H1 (cell line): ENCODE results near the gene SLX9. TPM values are rescaled to one million over a fixed set of nuclear protein-coding genes. Genes with fewer than 3 reads are reported as not detected.

Source experiments
- BCL11A ChIP-seq, 2 experiments: IDR thresholded peaks; one replicate each; pipeline ENCODE4 v1.6.1; 2011; ENCODE audit warnings: low read depth in 2 of 2, low read length in 2 of 2, mild to moderate bottlenecking in 2 of 2
- NRF1 ChIP-seq: IDR thresholded peaks from 2 replicates; pipeline ENCODE4 v1.6.1; 2011; ENCODE audit warnings: mild to moderate bottlenecking, low read depth, low read length, improper control_type of control experiment
- RBBP5 ChIP-seq: IDR thresholded peaks from 2 replicates; pipeline ENCODE4 v1.7.1; 2012; ENCODE audit warnings: low read depth, mild to moderate bottlenecking, inconsistent platforms, low read length, moderate library complexity, borderline replicate concordance
- RNF2 ChIP-seq: fragments of 200-900, 300-1000 bp; sonication (generic); IDR thresholded peaks from 2 replicates; pipeline ENCODE4 v1.7.1; 2016; ENCODE audit warnings: borderline replicate concordance, low read depth, mild to moderate bottlenecking, antibody characterized with exemption, low read length; ENCODE audit not compliant: poor library complexity, severe bottlenecking; ENCODE audit errors: missing control alignments
- SIN3A ChIP-seq, 2 experiments: IDR thresholded peaks in 1 of 2; conservative IDR thresholded peaks in 1 of 2; 2 replicates each; pipeline ENCODE4 v1.6.1; 2011 to 2012; ENCODE audit warnings: low read length in 2 of 2, improper control_type of control experiment in 1 of 2, low read depth in 1 of 2, mild to moderate bottlenecking in 1 of 2
- TAF7 ChIP-seq: optimal IDR thresholded peaks from 2 replicates; pipeline ENCODE3; 2011; ENCODE audit warnings: low read depth, mild to moderate bottlenecking, inconsistent platforms, low read length, moderate library complexity, borderline replicate concordance
- polyA plus RNA-seq, 7 experiments: library from polyadenylated mRNA; depleted of rRNA in 3 of 7; stranded (reverse) in 5 of 7; unstranded in 2 of 7; fragments of >200 nt in 5 of 7; fragments of 200-250 nt in 2 of 7; gene quantifications; 1 replicate in 5 of 7; 2 replicates in 1 of 7; 4 replicates in 1 of 7; pipeline versions ENCODE4 v1.2.1 to v1.2.3, GENCODE V29; 2011 to 2013; ENCODE audit warnings: missing spikeins in 2 of 7, mixed read lengths in 2 of 7
- total RNA-seq: library from RNA; stranded (reverse); fragmentation: NEBNext Ultra II Directional; extraction: Animal tissue kit (Norgen Biotek cat#: 25700); gene quantifications from 2 replicates; pipeline ENCODE4 v1.2.1, GENCODE V29; 2021
- TF ChIP-seq, protein P1 (sequence below): IDR thresholded peaks from 2 replicates; pipeline ENCODE4 v1.6.1; 2012; ENCODE audit warnings: low read length, inconsistent platforms

Gene SLX9
- total and polyA plus RNA-seq, 2 of the 8 experiments (the other 6 are each of a cell fraction or from before 2014, with no cell fraction given) = 17.7 to 57.3 TPM

DNA sequence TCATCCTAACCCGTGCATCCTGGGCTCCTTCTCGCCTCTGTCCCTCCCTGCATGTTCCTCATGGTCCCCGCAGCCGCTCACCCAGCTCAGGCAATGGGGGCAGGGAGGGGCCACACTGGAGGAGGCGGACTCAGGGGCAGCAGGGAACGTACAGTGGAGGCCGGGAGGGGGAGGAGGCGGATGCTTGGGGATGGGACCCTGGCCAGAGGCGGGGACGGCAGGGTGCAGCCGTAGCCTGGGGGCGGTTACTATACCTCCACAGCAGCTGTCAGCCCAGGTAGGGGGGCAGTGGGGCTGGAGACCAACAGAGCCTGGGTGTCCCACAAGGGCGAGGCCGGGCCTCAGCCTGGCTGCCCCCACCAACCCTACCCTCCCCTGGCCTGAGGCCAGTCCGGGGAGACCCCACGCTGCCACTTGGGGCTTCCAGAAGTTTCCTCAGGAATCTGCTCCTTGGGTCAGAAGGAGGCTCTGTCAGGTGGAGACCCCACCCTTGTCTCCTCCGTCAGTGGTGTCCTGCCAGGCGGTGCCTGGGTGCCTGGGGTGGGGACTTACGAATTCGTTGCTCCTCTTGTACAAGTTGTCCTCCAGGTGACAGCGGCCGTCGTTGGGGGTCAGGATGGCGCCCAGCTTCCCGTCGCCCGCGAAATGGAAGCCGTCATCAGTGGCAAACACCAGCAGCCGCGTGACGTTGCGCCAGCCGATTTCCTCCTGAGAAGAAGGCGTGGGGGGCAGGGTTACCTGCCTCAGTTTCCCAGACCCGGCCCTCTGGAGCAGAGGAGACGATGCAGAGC lies 39.9 kb upstream of the SLX9 start (continued):
- TF ChIP-seq NRF1 = no peak
- no peak for TF ChIP-seq SIN3A (conservative IDR thresholded peaks at IDR 0.05 in 1 of 2, IDR thresholded peaks at IDR 0.05 in 1 of 2; ENCODE audit: low read depth in 1 of 2, low read length in 2 of 2)
- no peak for TF ChIP-seq TAF7
- TF ChIP-seq, protein P1, sequence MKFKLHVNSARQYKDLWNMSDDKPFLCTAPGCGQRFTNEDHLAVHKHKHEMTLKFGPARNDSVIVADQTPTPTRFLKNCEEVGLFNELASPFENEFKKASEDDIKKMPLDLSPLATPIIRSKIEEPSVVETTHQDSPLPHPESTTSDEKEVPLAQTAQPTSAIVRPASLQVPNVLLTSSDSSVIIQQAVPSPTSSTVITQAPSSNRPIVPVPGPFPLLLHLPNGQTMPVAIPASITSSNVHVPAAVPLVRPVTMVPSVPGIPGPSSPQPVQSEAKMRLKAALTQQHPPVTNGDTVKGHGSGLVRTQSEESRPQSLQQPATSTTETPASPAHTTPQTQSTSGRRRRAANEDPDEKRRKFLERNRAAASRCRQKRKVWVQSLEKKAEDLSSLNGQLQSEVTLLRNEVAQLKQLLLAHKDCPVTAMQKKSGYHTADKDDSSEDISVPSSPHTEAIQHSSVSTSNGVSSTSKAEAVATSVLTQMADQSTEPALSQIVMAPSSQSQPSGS = no peak
- TF ChIP-seq RNF2 = no peak
- TF ChIP-seq BCL11A (IDR thresholded peaks at IDR 0.05; ENCODE audit: low read depth in 2 of 2, low read length in 2 of 2) = no peak
- TF ChIP-seq RBBP5 = no peak
- TF ChIP-seq, all 59 proteins: peak for 0
